Karpas-422 (cell line): ENCODE results near the gene AKT3. TPM values are rescaled to one million over a fixed set of nuclear protein-coding genes. Genes with fewer than 3 reads are reported as not detected.

ENCODE experiments used
- DNase-seq: peaks from one replicate; pipeline ENCODE4 v3.0.0-alpha.2; 2015
- H2AFZ ChIP-seq: fragments of 200-600 bp; sonication (generic); 2 replicates; pipeline ENCODE4 v1.6.1; 2014; ENCODE audit warnings: antibody characterized with exemption, low read length, mixed read lengths
- H3K27ac ChIP-seq: fragments of 200-600 bp; sonication (generic); 2 replicates; pipeline ENCODE4 v1.5.1; 2014; ENCODE audit warnings: mild to moderate bottlenecking, low read length, moderate library complexity
- H3K27me3 ChIP-seq: fragments of 200-600 bp; sonication (generic); 2 replicates; pipeline ENCODE4 v1.6.1; 2014; ENCODE audit warnings: low read length, mixed read lengths
- H3K36me3 ChIP-seq: fragments of 200-600 bp; sonication (generic); 2 replicates; pipeline ENCODE4 v1.6.1; 2014; ENCODE audit warnings: low read length, mixed read lengths; ENCODE audit not compliant: insufficient read depth
- H3K4me1 ChIP-seq: fragments of 200-600 bp; sonication (generic); 2 replicates; pipeline ENCODE4 v1.6.1; 2014; ENCODE audit warnings: mild to moderate bottlenecking, low read length, mixed read lengths
- H3K4me2 ChIP-seq: fragments of 200-600 bp; sonication (generic); 2 replicates; pipeline ENCODE4 v1.6.1; 2014; ENCODE audit warnings: low read length, low read depth, mild to moderate bottlenecking; ENCODE audit not compliant: poor library complexity, severe bottlenecking
- H3K4me3 ChIP-seq: fragments of 200-600 bp; sonication (generic); 2 replicates; pipeline ENCODE4 v1.5.1; 2014; ENCODE audit warnings: mild to moderate bottlenecking, antibody characterized with exemption, low read length, mixed read lengths
- H3K79me2 ChIP-seq: fragments of 200-600 bp; sonication (generic); 2 replicates; pipeline ENCODE4 v1.6.1; 2014; ENCODE audit warnings: mild to moderate bottlenecking, low read length, mixed read lengths
- H3K9ac ChIP-seq: fragments of 200-600 bp; sonication (generic); 2 replicates; pipeline ENCODE4 v1.6.0; 2014; ENCODE audit warnings: low read length
- H3K9me2 ChIP-seq: fragments of 200-600 bp; sonication (generic), shearing (Covaris generic); replicated peaks from 2 replicates; pipeline ENCODE4 v1.6.0; 2014; ENCODE audit warnings: mild to moderate bottlenecking, low read length, moderate library complexity; ENCODE audit not compliant: insufficient read depth
- H3K9me3 ChIP-seq: fragments of 300-700, 200-600 bp; sonication (generic); 2 replicates; pipeline ENCODE4 v1.6.1; 2014; ENCODE audit warnings: low read length, mixed read lengths
- H4K20me1 ChIP-seq: fragments of 200-600 bp; sonication (generic); 2 replicates; pipeline ENCODE4 v1.6.1; 2014; ENCODE audit warnings: mild to moderate bottlenecking, antibody characterized with exemption, low read length, low read depth; ENCODE audit not compliant: insufficient read depth
- total RNA-seq: library from RNA; depleted of rRNA; stranded (reverse); fragments of >200 nt; shearing (Covaris generic); gene quantifications from 2 replicates; pipeline ENCODE4 v1.2.3, GENCODE V29; 2014; ENCODE audit warnings: low replicate concordance

The AKT3 gene
- total RNA-seq, 1 experiment from 2014 or later: 0.11 TPM

GRCh38 chr1:243483952-243484351, 366.1 kb downstream of the AKT3 start:
- H3K27ac ChIP-seq: no peak overlapping the region
- no peaks in the 10 kb centered on the region for H3K79me2 ChIP-seq
- no peak overlapping the region for H3K4me2 ChIP-seq
- H2AFZ ChIP-seq: no peak overlapping the region
- no peaks in the 10 kb centered on the region for H3K9me3 ChIP-seq
- H3K4me3 ChIP-seq: no peak overlapping the region
- H3K27me3 ChIP-seq: no peaks in the 10 kb centered on the region
- H3K9me2 ChIP-seq: no peaks in the 10 kb centered on the region
- no peaks in the 10 kb centered on the region for H3K4me1 ChIP-seq
- H4K20me1 ChIP-seq: no peaks in the 10 kb centered on the region
- DNase-seq: no peak
- H3K36me3 ChIP-seq: no peaks in the 10 kb centered on the region
- H3K9ac ChIP-seq: no peak overlapping the region

- no peak overlapping the region for H3K9ac ChIP-seq
- DNase-seq: no peak
- no peaks in the 10 kb centered on the region for H3K9me3 ChIP-seq
- no peak overlapping the region for H3K27ac ChIP-seq
- no peaks in the 10 kb centered on the region for H3K9me2 ChIP-seq
- no peak overlapping the region for H3K4me2 ChIP-seq
- H3K27me3 ChIP-seq: no peaks in the 10 kb centered on the region
- H4K20me1 ChIP-seq: no peaks in the 10 kb centered on the region
- H3K4me3 ChIP-seq: no peak overlapping the region
- H2AFZ ChIP-seq: no peak overlapping the region
- H3K79me2 ChIP-seq: no peaks in the 10 kb centered on the region
- H3K36me3 ChIP-seq: no peaks in the 10 kb centered on the region
- no peaks in the 10 kb centered on the region for H3K4me1 ChIP-seq
Measured at GRCh38 chr1:243483071-243483771, 366.8 kb downstream of the AKT3 start.

GRCh38 chr1:243482141-243483022, 367.7 kb downstream of the AKT3 start:
- DNase-seq: no peak
- no peak overlapping the region for H3K4me2 ChIP-seq
- H3K9me3 ChIP-seq: no peaks in the 10 kb centered on the region
- no peaks in the 10 kb centered on the region for H3K79me2 ChIP-seq
- H2AFZ ChIP-seq: no peak overlapping the region
- H3K9me2 ChIP-seq: no peaks in the 10 kb centered on the region
- no peaks in the 10 kb centered on the region for H3K27me3 ChIP-seq
- no peak overlapping the region for H3K27ac ChIP-seq
- no peaks in the 10 kb centered on the region for H3K4me1 ChIP-seq
- H3K4me3 ChIP-seq: no peak overlapping the region
- H4K20me1 ChIP-seq: no peaks in the 10 kb centered on the region
- H3K36me3 ChIP-seq: no peaks in the 10 kb centered on the region
- H3K9ac ChIP-seq: no peak overlapping the region

GRCh38 chr1:243481101-243481500, 368.9 kb downstream of the AKT3 start:
- Histone ChIP-seq H2AFZ (no peak overlapping the region), H3K79me2 (no peaks in the 10 kb centered on the region), H3K9me2 (no peaks in the 10 kb centered on the region), H3K36me3 (no peaks in the 10 kb centered on the region), H3K4me1 (no peaks in the 10 kb centered on the region), H3K4me2 (no peak overlapping the region), H4K20me1 (no peaks in the 10 kb centered on the region), H3K4me3 (no peak overlapping the region), H3K27me3 (no peaks in the 10 kb centered on the region), H3K9me3 (no peaks in the 10 kb centered on the region), H3K9ac (no peak overlapping the region), H3K27ac (no peak overlapping the region)
- no peak for DNase-seq

- H3K27ac ChIP-seq: no peak overlapping the region
- no peak overlapping the region for H3K9ac ChIP-seq
- DNase-seq: no peak
- H3K4me1 ChIP-seq: no peaks in the 10 kb centered on the region
- no peak overlapping the region for H3K4me2 ChIP-seq
- no peaks in the 10 kb centered on the region for H3K27me3 ChIP-seq
- no peaks in the 10 kb centered on the region for H3K36me3 ChIP-seq
- no peak overlapping the region for H3K4me3 ChIP-seq
- H3K9me2 ChIP-seq: no peaks in the 10 kb centered on the region
- H3K79me2 ChIP-seq: no peaks in the 10 kb centered on the region
- no peaks in the 10 kb centered on the region for H3K9me3 ChIP-seq
- no peaks in the 10 kb centered on the region for H4K20me1 ChIP-seq
- H2AFZ ChIP-seq: no peak overlapping the region
Measured at GRCh38 chr1:243477731-243478290, 372.2 kb downstream of the AKT3 start.

- Histone ChIP-seq H3K27ac (no peak overlapping the region), H3K27me3 (no peaks in the 10 kb centered on the region), H3K36me3 (no peaks in the 10 kb centered on the region), H3K9me3 (no peaks in the 10 kb centered on the region), H2AFZ (no peak overlapping the region), H3K4me3 (no peak overlapping the region), H3K9ac (no peak overlapping the region), H3K4me1 (peaks cover 17% of the 10 kb centered on the region), H3K9me2 (no peaks in the 10 kb centered on the region), H4K20me1 (no peaks in the 10 kb centered on the region), H3K79me2 (no peaks in the 10 kb centered on the region), H3K4me2 (no peak overlapping the region)
- no peak for DNase-seq
Measured at GRCh38 chr1:243475966-243476365, 374.1 kb downstream of the AKT3 start.

- DNase-seq: no peak
- no peaks in the 10 kb centered on the region for H3K27me3 ChIP-seq
Measured at GRCh38 chr1:243474906-243475305, 375.1 kb downstream of the AKT3 start.

GRCh38 chr1:243474136-243474881, 375.7 kb downstream of the AKT3 start:
- Histone ChIP-seq H4K20me1 (no peaks in the 10 kb centered on the region), H3K4me3 (no peak overlapping the region), H3K79me2 (no peaks in the 10 kb centered on the region), H3K4me2 (no peak overlapping the region), H3K27ac (no peak overlapping the region), H3K4me1 (peaks cover 20% of the 10 kb centered on the region), H3K9me2 (no peaks in the 10 kb centered on the region), H3K9me3 (no peaks in the 10 kb centered on the region), H3K9ac (no peak overlapping the region), H2AFZ (no peak overlapping the region), H3K36me3 (no peaks in the 10 kb centered on the region), H3K27me3 (no peaks in the 10 kb centered on the region)
- no peak for DNase-seq

More at GRCh38 chr1:243474906-243475305, 375.1 kb downstream of the AKT3 start:
- no peak overlapping the region for H3K9ac ChIP-seq
- H3K4me1 ChIP-seq: peaks cover 20% of the 10 kb centered on the region
- H3K27ac ChIP-seq: no peak overlapping the region
- no peak overlapping the region for H3K4me2 ChIP-seq
- no peaks in the 10 kb centered on the region for H3K9me3 ChIP-seq
- no peaks in the 10 kb centered on the region for H3K36me3 ChIP-seq
- H3K4me3 ChIP-seq: no peak overlapping the region
- H2AFZ ChIP-seq: no peak overlapping the region
- H3K79me2 ChIP-seq: no peaks in the 10 kb centered on the region
- no peaks in the 10 kb centered on the region for H4K20me1 ChIP-seq
- H3K9me2 ChIP-seq: no peaks in the 10 kb centered on the region
